Measurements from ENCODE around the gene CRTAC1. TPM values are rescaled to one million over a fixed set of nuclear protein-coding genes. Genes with fewer than 3 reads are reported as not detected.

Gene CRTAC1
- total and polyA plus RNA-seq, 2 donors (not counting 3 experiments of a cell fraction or from before 2014, with no cell fraction given) = 1.4 to 3.0 TPM

DNA sequence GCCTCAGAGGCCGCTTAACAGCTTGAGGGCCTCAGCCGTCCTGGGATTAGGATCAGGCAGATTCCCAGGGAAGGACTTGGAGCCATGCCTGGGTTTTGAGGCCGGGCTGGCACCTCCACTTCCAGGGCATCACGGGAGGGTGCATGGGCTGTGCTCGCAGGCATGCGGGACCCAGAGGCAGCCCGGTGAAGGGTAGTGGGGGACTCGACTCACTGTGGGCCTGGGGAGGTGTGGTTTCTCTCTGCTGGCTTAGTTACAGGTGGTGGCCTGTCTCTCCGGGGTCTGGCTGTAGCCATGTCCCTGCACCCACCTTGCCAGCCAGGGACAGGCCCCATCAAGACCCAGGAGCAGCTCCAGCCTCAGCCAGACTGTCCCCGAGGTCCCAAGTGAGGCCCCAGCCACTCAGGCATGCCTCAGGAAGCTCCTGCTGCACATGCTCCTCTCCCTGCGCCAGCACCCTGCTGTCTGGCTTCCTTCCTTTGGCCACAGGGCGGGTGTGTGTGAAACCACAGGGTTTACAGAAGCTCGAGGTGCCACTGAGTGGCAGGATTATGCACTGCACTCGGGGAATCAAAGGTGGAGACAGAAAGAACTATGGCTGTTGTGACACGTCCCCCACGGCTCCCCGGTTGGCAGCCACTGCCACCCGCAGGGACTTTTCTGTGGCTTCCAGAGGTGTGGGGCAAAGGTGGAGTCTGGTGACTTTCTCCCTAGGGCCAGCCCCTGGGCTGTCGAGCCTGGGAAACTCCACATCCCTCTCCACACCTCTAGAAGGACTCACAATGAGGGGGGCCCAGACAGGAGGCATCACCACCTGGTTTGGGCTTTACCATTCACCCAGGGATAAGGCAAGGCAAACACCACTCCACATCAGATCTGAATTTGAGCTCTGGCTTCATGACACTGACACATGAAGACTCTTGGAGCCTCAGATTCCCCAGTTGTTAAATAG is 161.1 kb downstream of the CRTAC1 start:
- H3K9ac ChIP-seq (replicated peaks; ENCODE audit: extremely low read depth, insufficient read depth, low read length) = no peak overlapping the region
- no peaks in the 10 kb centered on the region for H3K79me2 ChIP-seq (ENCODE audit: control insufficient read depth, insufficient read depth, low read length)
- FAIRE-seq (peak; percentile 95), DNase-seq (ENCODE audit: low read depth, low spot score) (peak; percentile 78)
- H4K20me1 ChIP-seq (replicated peaks; ENCODE audit: control insufficient read depth, extremely low read depth, insufficient read depth, low read length) = no peaks in the 10 kb centered on the region
- no TSS peak for BruUV-seq (replicated peaks)
- H3K9me1 ChIP-seq (replicated peaks; ENCODE audit: control insufficient read depth, extremely low read depth, insufficient read depth, low read length) = no peaks in the 10 kb centered on the region
- TF ChIP-seq, protein P1, sequence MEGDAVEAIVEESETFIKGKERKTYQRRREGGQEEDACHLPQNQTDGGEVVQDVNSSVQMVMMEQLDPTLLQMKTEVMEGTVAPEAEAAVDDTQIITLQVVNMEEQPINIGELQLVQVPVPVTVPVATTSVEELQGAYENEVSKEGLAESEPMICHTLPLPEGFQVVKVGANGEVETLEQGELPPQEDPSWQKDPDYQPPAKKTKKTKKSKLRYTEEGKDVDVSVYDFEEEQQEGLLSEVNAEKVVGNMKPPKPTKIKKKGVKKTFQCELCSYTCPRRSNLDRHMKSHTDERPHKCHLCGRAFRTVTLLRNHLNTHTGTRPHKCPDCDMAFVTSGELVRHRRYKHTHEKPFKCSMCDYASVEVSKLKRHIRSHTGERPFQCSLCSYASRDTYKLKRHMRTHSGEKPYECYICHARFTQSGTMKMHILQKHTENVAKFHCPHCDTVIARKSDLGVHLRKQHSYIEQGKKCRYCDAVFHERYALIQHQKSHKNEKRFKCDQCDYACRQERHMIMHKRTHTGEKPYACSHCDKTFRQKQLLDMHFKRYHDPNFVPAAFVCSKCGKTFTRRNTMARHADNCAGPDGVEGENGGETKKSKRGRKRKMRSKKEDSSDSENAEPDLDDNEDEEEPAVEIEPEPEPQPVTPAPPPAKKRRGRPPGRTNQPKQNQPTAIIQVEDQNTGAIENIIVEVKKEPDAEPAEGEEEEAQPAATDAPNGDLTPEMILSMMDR (IDR thresholded peaks at IDR 0.05; ENCODE audit: extremely low read depth in 1 of 2, insufficient read depth in 1 of 2, low read depth in 1 of 2, low read length in 2 of 2) = peak; percentile 73 to 75
- TF ChIP-seq, protein P2, sequence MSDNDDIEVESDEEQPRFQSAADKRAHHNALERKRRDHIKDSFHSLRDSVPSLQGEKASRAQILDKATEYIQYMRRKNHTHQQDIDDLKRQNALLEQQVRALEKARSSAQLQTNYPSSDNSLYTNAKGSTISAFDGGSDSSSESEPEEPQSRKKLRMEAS (IDR thresholded peaks at IDR 0.05; ENCODE audit: insufficient read depth, insufficient read length) = peak; percentile 42
- no peak for TF ChIP-seq EZH2 (IDR thresholded peaks at IDR 0.05; ENCODE audit: borderline replicate concordance, low read depth, low read length, severe bottlenecking)
- peak; percentile 38 for TF ChIP-seq POLR2A (IDR thresholded peaks at IDR 0.05; ENCODE audit: low read depth, low read length)
- TF ChIP-seq POLR2AphosphoS5 (IDR thresholded peaks at IDR 0.05; ENCODE audit: insufficient read depth, low read depth, low read length) = peak; percentile 36
- CTCF ChIA-PET = interaction anchor here (0.6 to 5.9 kb wide), 32 partner anchors 8 to 556 kb away, joined by 3 to 118 read pairs (median 5); partner anchors contain the start of gene GOLGA7B
- no peaks in the 10 kb centered on the region for H3K9me3 ChIP-seq (replicated peaks; ENCODE audit: control insufficient read depth, insufficient read depth, low read length)
- H2AFZ ChIP-seq (ENCODE audit: low read depth, low read length) = peak overlapping the region; percentile 24
- no peak overlapping the region for H3K4me3 ChIP-seq (replicated peaks in 1 of 3; ENCODE audit: insufficient read depth in 1 of 3, low read depth in 1 of 3, low read length in 3 of 3)
- H3K27ac ChIP-seq (ENCODE audit: insufficient read depth, low read depth, low read length) = no peak overlapping the region
- POLR2A ChIA-PET = no interaction called here
- intact Hi-C loops (cut with micrococcal nuclease) (loop anchor here (1.0 kb wide), 2 partner anchors 77 to 110 kb away; no protein-coding TSS in a partner anchor), dilution Hi-C loops (cut with MboI; ENCODE audit: extremely low pct_ligation_motif_present, low sequenced_read_pairs) (no loop called here)
- peaks cover 13 to 15% of the 10 kb centered on the region in 2 experiments for H3K27me3 ChIP-seq (ENCODE audit: control insufficient read depth in 2 of 2, insufficient read depth in 2 of 2, low read length in 2 of 2)
- no peaks in the 10 kb centered on the region for H3K36me3 ChIP-seq (ENCODE audit: control insufficient read depth in 2 of 2, extremely low read depth in 1 of 2, insufficient read depth in 2 of 2, low read length in 2 of 2)
- peaks cover 5% of the 10 kb centered on the region for H3K4me1 ChIP-seq (ENCODE audit: control insufficient read depth, extremely low read depth, insufficient read depth, low read length)
- no peak overlapping the region for H3K4me2 ChIP-seq (ENCODE audit: insufficient read depth, low read length)
